HPDE6-E6E7 (cell line): Measurements from ENCODE around the gene SYN1.

Experiments used
- DNase-seq: peaks from one replicate; pipeline ENCODE4 v3.0.0; 2011; ENCODE audit warnings: missing footprints; ENCODE audit errors: extremely low spot score

Gene SYN1

GRCh38 chrX:47595716-47596251 lies 23.9 kb downstream of the SYN1 start:
- DNase-seq = no peak

GRCh38 chrX:47593522-47593921 lies 26.1 kb downstream of the SYN1 start:
- no peak for DNase-seq

GRCh38 chrX:47590984-47591383 lies 28.7 kb downstream of the SYN1 start:
- DNase-seq = no peak

- DNase-seq = no peak
Measured at GRCh38 chrX:47587906-47588735, 31.5 kb downstream of the SYN1 start.

- no peak for DNase-seq
Measured at GRCh38 chrX:47587091-47587891, 32.4 kb downstream of the SYN1 start.

GRCh38 chrX:47586043-47586787 lies 33.4 kb downstream of the SYN1 start:
- DNase-seq = no peak

GRCh38 chrX:47585273-47585672 lies 34.4 kb downstream of the SYN1 start:
- no peak for DNase-seq

- DNase-seq = no peak
Measured at GRCh38 chrX:47584714-47585113, 34.9 kb downstream of the SYN1 start.

GRCh38 chrX:47583240-47583861 lies 36.3 kb downstream of the SYN1 start:
- DNase-seq = no peak

GRCh38 chrX:47581731-47582647 lies 37.7 kb downstream of the SYN1 start, which contains the start of gene TIMP1:
TSS of gene TIMP1 (plus strand) at chrX:47582436. CDS start at chrX:47583416, 980 bp downstream.
- DNase-seq = peak; percentile 76

GRCh38 chrX:47579537-47579936 lies 40.1 kb downstream of the SYN1 start:
- no peak for DNase-seq

- no peak for DNase-seq
Measured at GRCh38 chrX:47578692-47579091, 41.0 kb downstream of the SYN1 start.

GRCh38 chrX:47577901-47578300 lies 41.8 kb downstream of the SYN1 start:
- no peak for DNase-seq

GRCh38 chrX:47577424-47577823 lies 42.2 kb downstream of the SYN1 start:
- no peak for DNase-seq

GRCh38 chrX:47576021-47576898 lies 43.4 kb downstream of the SYN1 start:
- no peak for DNase-seq

- DNase-seq = no peak
Measured at GRCh38 chrX:47574547-47575301, 44.9 kb downstream of the SYN1 start.

GRCh38 chrX:47574076-47574546 lies 45.5 kb downstream of the SYN1 start:
- DNase-seq = no peak

- DNase-seq = no peak
Measured at GRCh38 chrX:47573341-47574075, 46.1 kb downstream of the SYN1 start.
